D721Med (cell line): ENCODE measurements around the gene IL11RA.

Source experiments
- DNase-seq: peaks from one replicate; pipeline ENCODE4 v3.0.0; 2011; ENCODE audit warnings: low spot score; ENCODE audit not compliant: insufficient read length
- FAIRE-seq: peaks from 2 replicates; lab custom pipeline; 2011; peaks lifted over from hg19 to GRCh38; lab: Jason Lieb, UNC
- TF ChIP-seq, protein P1 (sequence below): IDR thresholded peaks from 2 replicates; pipeline ENCODE4 v1.5.1; 2012; ENCODE audit warnings: mild to moderate bottlenecking, control low read depth; ENCODE audit not compliant: insufficient read depth; ENCODE audit errors: missing control alignments

Gene IL11RA

DNA sequence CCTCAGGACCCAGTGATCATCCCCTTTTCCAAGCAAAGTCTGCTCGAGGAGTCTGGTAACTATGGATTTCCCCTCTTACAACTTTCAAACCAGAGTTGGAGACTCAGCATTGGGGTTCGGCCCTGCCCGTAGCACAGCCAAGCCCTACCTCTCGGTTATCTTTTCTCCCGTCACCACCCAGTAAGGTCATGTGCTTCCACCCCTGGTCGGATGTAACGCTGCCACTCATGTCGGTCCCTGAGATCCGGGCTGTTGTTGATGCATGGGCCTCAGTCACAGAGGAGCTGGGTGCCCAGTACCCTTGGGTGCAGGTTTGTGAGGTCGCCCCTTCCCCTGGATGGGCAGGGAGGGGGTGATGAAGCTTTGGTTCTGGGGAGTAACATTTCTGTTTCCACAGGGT lies 4.3 kb upstream of the IL11RA start:
- FAIRE-seq: no peak
- no peak for DNase-seq
- TF ChIP-seq, protein P1, sequence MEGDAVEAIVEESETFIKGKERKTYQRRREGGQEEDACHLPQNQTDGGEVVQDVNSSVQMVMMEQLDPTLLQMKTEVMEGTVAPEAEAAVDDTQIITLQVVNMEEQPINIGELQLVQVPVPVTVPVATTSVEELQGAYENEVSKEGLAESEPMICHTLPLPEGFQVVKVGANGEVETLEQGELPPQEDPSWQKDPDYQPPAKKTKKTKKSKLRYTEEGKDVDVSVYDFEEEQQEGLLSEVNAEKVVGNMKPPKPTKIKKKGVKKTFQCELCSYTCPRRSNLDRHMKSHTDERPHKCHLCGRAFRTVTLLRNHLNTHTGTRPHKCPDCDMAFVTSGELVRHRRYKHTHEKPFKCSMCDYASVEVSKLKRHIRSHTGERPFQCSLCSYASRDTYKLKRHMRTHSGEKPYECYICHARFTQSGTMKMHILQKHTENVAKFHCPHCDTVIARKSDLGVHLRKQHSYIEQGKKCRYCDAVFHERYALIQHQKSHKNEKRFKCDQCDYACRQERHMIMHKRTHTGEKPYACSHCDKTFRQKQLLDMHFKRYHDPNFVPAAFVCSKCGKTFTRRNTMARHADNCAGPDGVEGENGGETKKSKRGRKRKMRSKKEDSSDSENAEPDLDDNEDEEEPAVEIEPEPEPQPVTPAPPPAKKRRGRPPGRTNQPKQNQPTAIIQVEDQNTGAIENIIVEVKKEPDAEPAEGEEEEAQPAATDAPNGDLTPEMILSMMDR: no peak

DNA sequence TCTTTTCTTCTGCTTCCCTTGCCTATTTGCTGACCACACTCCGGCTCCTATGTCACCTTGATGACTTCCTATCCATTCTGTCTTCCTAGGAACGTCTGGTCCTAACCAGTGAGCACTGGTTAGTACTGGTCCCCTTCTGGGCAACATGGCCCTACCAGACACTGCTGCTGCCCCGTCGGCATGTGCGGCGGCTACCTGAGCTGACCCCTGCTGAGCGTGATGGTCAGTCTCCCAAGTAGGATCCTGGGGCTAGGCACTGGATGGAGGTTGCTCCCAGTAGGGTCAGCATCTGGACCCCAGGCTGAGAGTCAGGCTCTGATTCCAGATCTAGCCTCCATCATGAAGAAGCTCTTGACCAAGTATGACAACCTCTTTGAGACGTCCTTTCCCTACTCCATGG lies 3.3 kb upstream of the IL11RA start:
- DNase-seq (no peak), FAIRE-seq (no peak)
- TF ChIP-seq, protein P1: no peak

DNA sequence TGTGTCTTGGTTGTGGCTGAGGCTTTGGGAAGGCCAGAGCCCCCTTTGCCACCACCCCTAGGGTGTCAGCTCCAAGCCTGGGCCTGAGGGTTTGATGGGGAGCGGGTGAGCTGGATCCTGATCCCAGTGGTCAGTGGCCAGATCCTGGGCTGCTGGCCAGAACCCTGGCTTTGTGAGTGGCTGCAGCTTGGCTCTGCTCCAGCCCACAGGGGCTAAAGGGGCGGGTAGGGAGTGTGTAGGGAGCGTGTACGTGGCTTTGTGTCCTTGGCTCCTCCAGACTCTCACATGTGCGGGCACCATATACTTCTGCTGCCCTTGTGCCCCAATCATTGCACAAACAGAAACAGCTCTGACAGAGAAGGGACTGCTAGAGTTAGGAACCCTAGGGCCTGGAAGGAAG lies 1.2 kb upstream of the IL11RA start:
- DNase-seq: no peak
- FAIRE-seq: no peak

GRCh38 chr9:34651321-34651720 lies 664 bp upstream of the IL11RA start:
- FAIRE-seq (no peak), DNase-seq (no peak)
- TF ChIP-seq, protein P1: no peak

More for the DNA sequence above, 1.2 kb upstream of the IL11RA start:
- TF ChIP-seq, protein P1: no peak

DNA sequence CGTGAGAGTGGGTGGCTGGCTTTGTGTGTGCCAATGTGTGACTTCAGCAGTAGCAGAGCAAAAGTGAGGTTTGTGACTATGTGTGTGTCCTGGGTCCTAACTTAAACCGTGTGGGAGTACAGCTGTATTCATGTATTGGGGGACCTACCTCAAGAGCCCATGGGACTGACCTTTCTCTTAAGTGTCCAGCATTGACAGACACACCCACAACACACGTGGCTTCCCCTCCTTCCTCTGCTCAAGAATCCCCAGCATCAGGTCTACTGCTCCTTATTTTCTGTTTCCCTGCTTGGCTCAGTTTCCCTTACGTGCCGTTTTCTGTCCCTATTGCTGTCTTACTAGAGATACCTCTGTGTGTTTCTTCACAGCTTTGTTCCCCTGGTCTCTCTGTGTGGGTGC lies 616 bp downstream of the IL11RA start:
- TF ChIP-seq, protein P1: no peak
- DNase-seq (no peak), FAIRE-seq (no peak)

GRCh38 chr9:34653151-34654072 lies 1.4 kb downstream of the IL11RA start:
- TF ChIP-seq, protein P1: no peak
- FAIRE-seq: no peak
- no peak for DNase-seq
